WTC11 (cell line): ENCODE measurements around the gene RGCC. TPM values are rescaled to one million over a fixed set of nuclear protein-coding genes. Genes with fewer than 3 reads are reported as not detected.
A peak's percentile ranks its signal among the peaks of the same experiment; 100 is the strongest.

ENCODE experiments used
- ATAC-seq: fragments of 200-7000 bp; cut with Tn5 transposase; 2 replicates; pipeline ENCODE4 v1.10.0; 2021; ENCODE audit warnings: mild to moderate bottlenecking, moderate library complexity
- CTCF ChIA-PET: fragments of 300-600 bp; sonication (Branson Sonifier 250); formaldehyde crosslinking; loops from one replicate; lab custom pipeline; 2021; ENCODE audit warnings: antibody characterized with exemption; lab: Charles Lee
- POLR2A ChIA-PET: fragments of 350-600 bp; sonication (Branson Sonifier 250); formaldehyde crosslinking; loops from one replicate; lab custom pipeline; 2021; ENCODE audit warnings: antibody characterized with exemption; lab: Charles Lee
- DNase-seq: peaks from one replicate; pipeline ENCODE4 v3.0.0; 2021; ENCODE audit warnings: low spot score
- H3K27ac Mint-ChIP-seq: 2 replicates; pipeline ENCODE4 v1.8.0; 2021; ENCODE audit warnings: mixed read lengths
- H3K27me3 Mint-ChIP-seq: 2 replicates; pipeline ENCODE4 v1.8.0; 2021; ENCODE audit warnings: low read depth, mild to moderate bottlenecking, moderate library complexity, mixed read lengths
- H3K36me3 Mint-ChIP-seq: 2 replicates; pipeline ENCODE4 v1.8.0; 2021; ENCODE audit warnings: mixed read lengths
- H3K4me1 Mint-ChIP-seq: 2 replicates; pipeline ENCODE4 v1.8.0; 2022; ENCODE audit warnings: mixed read lengths
- H3K4me3 Mint-ChIP-seq: 2 replicates; pipeline ENCODE4 v1.8.0; 2021; ENCODE audit warnings: mild to moderate bottlenecking, moderate library complexity, mixed read lengths
- H3K9me3 Mint-ChIP-seq: 2 replicates; pipeline ENCODE4 v1.8.0; 2021; ENCODE audit warnings: mixed read lengths
- ATF2 ChIP-seq: sonication (generic); formaldehyde crosslinking; IDR thresholded peaks from 2 replicates; pipeline ENCODE4 v1.8.1; 2022; ENCODE audit warnings: low read depth, missing genetic modification reagents, borderline replicate concordance
- CREB1 ChIP-seq: sonication (generic); formaldehyde crosslinking; IDR thresholded peaks from 2 replicates; pipeline ENCODE4 v1.8.0; 2023; ENCODE audit warnings: mild to moderate bottlenecking, missing genetic modification reagents
- CTCF ChIP-seq: fragments of 200-600 bp; IDR thresholded peaks from 2 replicates; pipeline ENCODE4 v1.8.0; 2022; ENCODE audit warnings: antibody characterized with exemption
- GRHL2 ChIP-seq: fragments of 250-450 bp; sonication (Bioruptor Pico); IDR thresholded peaks from 2 replicates; pipeline ENCODE4 v1.8.0; 2022; ENCODE audit warnings: mild to moderate bottlenecking, moderate library complexity; ENCODE audit not compliant: insufficient replicate concordance, severe bottlenecking
- HMGA2 ChIP-seq: fragments of 250-450 bp; sonication (Bioruptor Pico); IDR thresholded peaks from 2 replicates; pipeline ENCODE4 v1.4.0; 2021; ENCODE audit warnings: mild to moderate bottlenecking, moderate library complexity
- KAT7 ChIP-seq: sonication (generic); formaldehyde crosslinking; IDR thresholded peaks from 2 replicates; pipeline ENCODE4 v1.8.1; 2023; ENCODE audit warnings: missing genetic modification reagents, mild to moderate bottlenecking, borderline replicate concordance
- MYBL2 ChIP-seq: sonication (generic); formaldehyde crosslinking; IDR thresholded peaks from 2 replicates; pipeline ENCODE4 v1.8.1; 2023; ENCODE audit warnings: mild to moderate bottlenecking, moderate library complexity, missing genetic modification reagents
- NR1H2 ChIP-seq: sonication (generic); formaldehyde crosslinking; IDR thresholded peaks from 2 replicates; pipeline ENCODE4 v1.9.0; 2021; ENCODE audit warnings: mild to moderate bottlenecking, moderate library complexity, missing genetic modification reagents
- PREB ChIP-seq: sonication (generic); formaldehyde crosslinking; IDR thresholded peaks from 2 replicates; pipeline ENCODE4 v1.8.1; 2022; ENCODE audit warnings: mild to moderate bottlenecking, missing genetic modification reagents, moderate library complexity, borderline replicate concordance
- SOX15 ChIP-seq: fragments of 250-450 bp; sonication (Bioruptor Pico); IDR thresholded peaks from 2 replicates; pipeline ENCODE4 v1.9.0; 2021; ENCODE audit warnings: mild to moderate bottlenecking
- ZNF512 ChIP-seq: sonication (generic); formaldehyde crosslinking; IDR thresholded peaks from 2 replicates; pipeline ENCODE4 v1.8.1; 2022; ENCODE audit warnings: missing genetic modification reagents, borderline replicate concordance
- ZNF532 ChIP-seq: fragments of 250-450 bp; sonication (Bioruptor Pico); IDR thresholded peaks from 2 replicates; pipeline ENCODE4 v1.9.0; 2021; ENCODE audit warnings: mild to moderate bottlenecking, borderline replicate concordance
- total RNA-seq: library from RNA; stranded (reverse); gene quantifications from 3 replicates; pipeline ENCODE4 v1.2.3, GENCODE V29; 2021

RGCC gene
- total RNA-seq, 1 experiment from 2014 or later, result 0.48 TPM

- no peak overlapping the region for H3K27ac Mint-ChIP-seq
- ATAC-seq, result no peak
Observed at GRCh38 chr13:41509971-41510370, 52.6 kb downstream of the RGCC start.

GRCh38 chr13:41511827-41512226 lies 54.5 kb downstream of the RGCC start:
- no peak for ATAC-seq
- Mint-ChIP-seq H3K27ac (no peak overlapping the region), H3K36me3 (no peaks in the 10 kb centered on the region), H3K9me3 (peaks cover 4% of the 10 kb centered on the region), H3K4me1 (no peaks in the 10 kb centered on the region), H3K4me3 (no peak overlapping the region), H3K27me3 (no peaks in the 10 kb centered on the region; the same call in 1 of the 2 replicates)
- POLR2A ChIA-PET, result no interaction called here
- DNase-seq, result no peak
- TF ChIP-seq ATF2 (CRISPR knock-in tag) (no peak), HMGA2 (CRISPR knock-in tag) (peak; percentile 91)
- CTCF ChIA-PET, result no interaction called here

More at GRCh38 chr13:41509971-41510370, 52.6 kb downstream of the RGCC start:
- Mint-ChIP-seq H3K4me3 (no peak overlapping the region), H3K36me3 (peaks cover 2% of the 10 kb centered on the region; the same call in 1 of the 2 replicates), H3K27me3 (peaks cover 3% of the 10 kb centered on the region; the same call in 1 of the 2 replicates), H3K9me3 (peaks cover 8% of the 10 kb centered on the region), H3K4me1 (no peaks in the 10 kb centered on the region)
- POLR2A ChIA-PET, result no interaction called here
- TF ChIP-seq KAT7, result no peak
- no peak for TF ChIP-seq SOX15 (CRISPR knock-in tag)
- TF ChIP-seq MYBL2, result no peak
- no peak for TF ChIP-seq PREB (CRISPR knock-in tag)
- no peak for TF ChIP-seq CTCF
- CTCF ChIA-PET, result no interaction called here
- no peak for DNase-seq

- H3K36me3 Mint-ChIP-seq, result 0 out of 2 replicates have a peak, but pooled peaks cover 3% of the 10 kb centered on the region
- no peak for TF ChIP-seq NR1H2 (CRISPR knock-in tag)
- TF ChIP-seq GRHL2 (CRISPR knock-in tag), result no peak
- TF ChIP-seq CREB1, result no peak
- TF ChIP-seq ZNF532 (CRISPR knock-in tag), result no peak
- TF ChIP-seq ZNF512, result no peak
- ChIA-PET CTCF (no interaction called here), POLR2A (no interaction called here)
- peaks cover 8% of the 10 kb centered on the region for H3K9me3 Mint-ChIP-seq
- no peak overlapping the region for H3K27ac Mint-ChIP-seq
- no peaks in the 10 kb centered on the region for H3K4me1 Mint-ChIP-seq
- no peak for DNase-seq
- ATAC-seq, result peak; percentile 78
- H3K27me3 Mint-ChIP-seq, result no peaks in the 10 kb centered on the region; the same call in 1 of the 2 replicates
- H3K4me3 Mint-ChIP-seq, result no peak overlapping the region
Observed at GRCh38 chr13:41512441-41512840, 55.1 kb downstream of the RGCC start.
